ENCODE results near the gene IDH3G. TPM values are rescaled to one million over a fixed set of nuclear protein-coding genes. Genes with fewer than 3 reads are reported as not detected.

The IDH3G gene
- total RNA-seq, 1 donor from 2014 or later = 351 TPM

GRCh38 chrX:153792368-153792767, 1.8 kb downstream of the IDH3G start:
- intact Hi-C loops (cut with DNase I) = no loop called here
- peaks cover 0 to 6% of the 10 kb centered on the region in 2 donors for H3K4me1 ChIP-seq
- peak overlapping the region in 1 of 2 donors; percentile 71 for H3K4me3 ChIP-seq
- TF ChIP-seq CTCF (IDR thresholded peaks at IDR 0.05) = no peak
- peaks cover 0 to 30% of the 10 kb centered on the region in 2 donors for H3K36me3 ChIP-seq
- H3K27me3 ChIP-seq = no peaks in the 10 kb centered on the region
- H3K27ac ChIP-seq = no peak overlapping the region
- H3K9me3 ChIP-seq = no peaks in the 10 kb centered on the region
- no peak for DNase-seq (ENCODE audit: low spot score in 2 of 2)

- no peak overlapping the region for H3K27ac ChIP-seq
- peaks cover 0 to 6% of the 10 kb centered on the region in 2 donors for H3K4me1 ChIP-seq
- DNase-seq (ENCODE audit: low spot score in 2 of 2) = no peak
- peaks cover 0 to 34% of the 10 kb centered on the region in 2 donors for H3K36me3 ChIP-seq
- no peaks in the 10 kb centered on the region for H3K9me3 ChIP-seq
- no peaks in the 10 kb centered on the region for H3K27me3 ChIP-seq
- H3K4me3 ChIP-seq = no peak overlapping the region
- no peak for TF ChIP-seq CTCF (IDR thresholded peaks at IDR 0.05)
- intact Hi-C loops (cut with DNase I) = no loop called here
Observed at GRCh38 chrX:153791104-153791852, 2.9 kb downstream of the IDH3G start.

- peaks cover 9 to 50% of the 10 kb centered on the region in 2 donors for H3K36me3 ChIP-seq
- H3K4me1 ChIP-seq = peaks cover 0 to 3% of the 10 kb centered on the region in 2 donors
- no peak overlapping the region for H3K4me3 ChIP-seq
- intact Hi-C loops (cut with DNase I) = no loop called here
- TF ChIP-seq CTCF (IDR thresholded peaks at IDR 0.05) = no peak
- H3K27me3 ChIP-seq = no peaks in the 10 kb centered on the region
- no peak overlapping the region for H3K27ac ChIP-seq
- no peak for DNase-seq (ENCODE audit: low spot score in 2 of 2)
- no peaks in the 10 kb centered on the region for H3K9me3 ChIP-seq
Observed at GRCh38 chrX:153789654-153790053, 4.5 kb downstream of the IDH3G start.

GRCh38 chrX:153786669-153787068, 7.5 kb downstream of the IDH3G start:
- peaks cover 9 to 50% of the 10 kb centered on the region in 2 donors for H3K36me3 ChIP-seq
- no peak overlapping the region for H3K4me3 ChIP-seq
- intact Hi-C loops (cut with DNase I) = no loop called here
- H3K27ac ChIP-seq = no peak overlapping the region
- no peaks in the 10 kb centered on the region for H3K4me1 ChIP-seq
- no peaks in the 10 kb centered on the region for H3K27me3 ChIP-seq
- no peak for DNase-seq (ENCODE audit: low spot score in 2 of 2)
- no peaks in the 10 kb centered on the region for H3K9me3 ChIP-seq
- no peak for TF ChIP-seq CTCF (IDR thresholded peaks at IDR 0.05)

GRCh38 chrX:153784325-153784967, 9.7 kb downstream of the IDH3G start:
- Histone ChIP-seq H3K27ac (no peak overlapping the region), H3K27me3 (no peaks in the 10 kb centered on the region), H3K36me3 (peaks cover 9 to 43% of the 10 kb centered on the region in 2 donors), H3K9me3 (no peaks in the 10 kb centered on the region), H3K4me1 (no peaks in the 10 kb centered on the region), H3K4me3 (no peak overlapping the region)
- intact Hi-C loops (cut with DNase I) = no loop called here
- no peak for DNase-seq (ENCODE audit: low spot score in 2 of 2)
- no peak for TF ChIP-seq CTCF (IDR thresholded peaks at IDR 0.05)

All from ascending aorta (tissue), 2 donors.